HCT116 (cell line): ENCODE data around the gene TANC1. TPM values are rescaled to one million over a fixed set of nuclear protein-coding genes. Genes with fewer than 3 reads are reported as not detected.

ENCODE experiments used
- ATAC-seq: fragments of 200-7000 bp; cut with Tn5 transposase; 2 replicates; pipeline ENCODE4 v1.9.1; 2020; ENCODE audit warnings: mild to moderate bottlenecking, moderate library complexity
- BruUV-seq: library from RNA; stranded (reverse); fragments of 400-500 nt; replicated peaks from 2 replicates; lab custom pipeline; 2021; lab: Mats Ljungman, UMichigan
- CTCF ChIA-PET: fragments of 300-600 bp; sonication (Branson Sonifier 250); formaldehyde crosslinking; loops from one replicate; lab custom pipeline; 2021; ENCODE audit warnings: antibody characterized with exemption; lab: Charles Lee
- POLR2A ChIA-PET: fragments of 300-600, 350-600 bp; sonication (Branson Sonifier 250); formaldehyde crosslinking; loops from one replicate; lab custom pipeline; 2021; ENCODE audit warnings: antibody characterized with exemption; lab: Charles Lee
- RAD21 ChIA-PET, 2 experiments: fragments of 300-600 bp; sonication (Branson Sonifier 250); formaldehyde crosslinking; loops; one replicate each; lab custom pipeline; 2023; ENCODE audit warnings: low total read pairs in 2 of 2; ENCODE audit not compliant: uncharacterized antibody in 2 of 2, unreplicated experiment in 2 of 2, low non-redundant PET in 1 of 2; lab: Charles Lee
- DNase-seq: peaks from one replicate; pipeline ENCODE4 v3.0.0-alpha.2; 2010; ENCODE audit warnings: low read depth, low spot score
- H2AFZ ChIP-seq: fragments of 200-600 bp; shearing (Covaris generic), sonication (generic); 2 replicates; pipeline ENCODE4 v1.6.1; 2017; ENCODE audit warnings: low read depth, mixed run types, mixed read lengths, antibody characterized with exemption, low read length; ENCODE audit not compliant: poor library complexity, severe bottlenecking
- H3K27ac ChIP-seq: 2 replicates; pipeline ENCODE4 v1.5.1; 2012; ENCODE audit warnings: low read depth, low read length
- H3K27me3 ChIP-seq: fragments of 200-600 bp; sonication (generic); 2 replicates; pipeline ENCODE4 v1.6.1; 2016; ENCODE audit warnings: mixed run types, low read length, mixed read lengths; ENCODE audit not compliant: insufficient read depth
- H3K36me3 ChIP-seq, 2 experiments: fragments of 200-500 bp in 1 of 2; fragments of 200-600 bp in 1 of 2; sonication (Bioruptor generic) in 1 of 2; sonication (generic) in 1 of 2; 2 replicates each; pipeline versions ENCODE4 v1.5.1 to v1.6.1; 2014 to 2016; ENCODE audit warnings: low read length in 2 of 2, inconsistent platforms in 1 of 2, mixed read lengths in 1 of 2, mixed run types in 1 of 2; ENCODE audit not compliant: insufficient read depth in 2 of 2, control insufficient read depth in 1 of 2
- H3K4me1 ChIP-seq, 2 experiments: fragments of 200-600 bp in 1 of 2; sonication (generic) in 1 of 2; 2 replicates each; pipeline versions ENCODE4 v1.5.1 to v1.6.1; 2012 to 2017; ENCODE audit warnings: low read length in 2 of 2, inconsistent platforms in 1 of 2, mild to moderate bottlenecking in 1 of 2, mixed read lengths in 1 of 2, mixed run types in 1 of 2, moderate library complexity in 1 of 2; ENCODE audit not compliant: insufficient read depth in 2 of 2, control insufficient read depth in 1 of 2
- H3K4me2 ChIP-seq: fragments of 200-600 bp; sonication (generic); 2 replicates; pipeline ENCODE4 v1.6.1; 2017; ENCODE audit warnings: mixed run types, low read length, mixed read lengths
- H3K4me3 ChIP-seq, 2 experiments: fragments of 200-600 bp in 1 of 2; sonication (generic) in 1 of 2; replicated peaks in 1 of 2; 2 replicates each; pipeline ENCODE4 v1.5.1; 2011 to 2016; ENCODE audit warnings: low read length in 2 of 2, control low read depth in 1 of 2, low read depth in 1 of 2, mild to moderate bottlenecking in 1 of 2, mixed read lengths in 1 of 2, mixed run types in 1 of 2
- H3K79me2 ChIP-seq: fragments of 200-600 bp; sonication (generic); 2 replicates; pipeline ENCODE4 v1.6.1; 2017; ENCODE audit warnings: mild to moderate bottlenecking, mixed run types, low read length, moderate library complexity, mixed read lengths; ENCODE audit not compliant: insufficient read depth
- H3K9ac ChIP-seq: fragments of 200-600 bp; sonication (generic); 2 replicates; pipeline ENCODE4 v1.6.1; 2016; ENCODE audit warnings: low read length, mixed read lengths
- H3K9me2 ChIP-seq: fragments of 200-600 bp; sonication (generic), shearing (Covaris generic); 2 replicates; pipeline ENCODE4 v1.6.1; 2017; ENCODE audit warnings: mixed run types, mild to moderate bottlenecking, moderate library complexity; ENCODE audit not compliant: insufficient read depth
- H3K9me3 ChIP-seq, 2 experiments: fragments of 200-500 bp in 1 of 2; fragments of 200-600 bp in 1 of 2; sonication (Bioruptor generic) in 1 of 2; sonication (generic) in 1 of 2; 2 replicates each; pipeline ENCODE4 v1.6.1; 2014 to 2017; ENCODE audit warnings: low read length in 2 of 2, mixed read lengths in 2 of 2, inconsistent platforms in 1 of 2, low read depth in 1 of 2, mild to moderate bottlenecking in 1 of 2, mixed run types in 1 of 2, moderate library complexity in 1 of 2; ENCODE audit not compliant: control insufficient read depth in 1 of 2, insufficient read depth in 1 of 2
- H4K20me1 ChIP-seq: fragments of 200-600 bp; sonication (generic), shearing (Covaris generic); 2 replicates; pipeline ENCODE4 v1.6.1; 2017; ENCODE audit warnings: mixed run types, mild to moderate bottlenecking, moderate library complexity; ENCODE audit not compliant: insufficient read depth
- CBX3 ChIP-seq: IDR thresholded peaks from 2 replicates; pipeline ENCODE4 v1.6.1; 2012; ENCODE audit warnings: low read depth
- CTCF ChIP-seq, 3 experiments: fragments of 200-600 bp in 1 of 3; sonication (generic) in 1 of 3; IDR thresholded peaks in 2 of 3; conservative IDR thresholded peaks in 1 of 3; 2 replicates each; pipeline ENCODE4 v1.5.1; 2012 to 2017; ENCODE audit warnings: low read depth in 2 of 3, low read length in 2 of 3, antibody characterized with exemption in 1 of 3, borderline replicate concordance in 1 of 3, control low read depth in 1 of 3, mild to moderate bottlenecking in 1 of 3, mixed read lengths in 1 of 3, mixed run types in 1 of 3, moderate library complexity in 1 of 3; ENCODE audit not compliant: insufficient read depth in 1 of 3
- EGR1 ChIP-seq: IDR thresholded peaks from 2 replicates; pipeline ENCODE4 v1.6.1; 2012; ENCODE audit warnings: low read depth
- ELF1 ChIP-seq: IDR thresholded peaks from 2 replicates; pipeline ENCODE4 v1.6.1; 2012; ENCODE audit warnings: low read depth, borderline replicate concordance
- EZH2 ChIP-seq: fragments of 200-600 bp; sonication (generic); IDR thresholded peaks from 2 replicates; pipeline ENCODE4 v1.6.1; 2017; ENCODE audit warnings: antibody characterized with exemption, mixed run types
- EZH2phosphoT487 ChIP-seq: fragments of 200-600 bp; IDR thresholded peaks from 2 replicates; pipeline ENCODE4 v1.6.1; 2018; ENCODE audit warnings: antibody characterized with exemption, borderline replicate concordance
- MAX ChIP-seq: IDR thresholded peaks from 2 replicates; pipeline ENCODE4 v1.6.1; 2012
- POLR2A ChIP-seq: IDR thresholded peaks from 2 replicates; pipeline ENCODE4 v1.7.0; 2011; ENCODE audit warnings: borderline replicate concordance; ENCODE audit not compliant: insufficient read depth, insufficient read length; ENCODE audit errors: extremely low read depth
- TCF7L2 ChIP-seq: IDR thresholded peaks from 2 replicates; pipeline ENCODE4 v1.7.0; 2011; ENCODE audit warnings: borderline replicate concordance, inconsistent platforms; ENCODE audit not compliant: insufficient read depth, insufficient read length; ENCODE audit errors: extremely low read depth
- YY1 ChIP-seq: IDR thresholded peaks from 2 replicates; pipeline ENCODE4 v1.6.1; 2011; ENCODE audit warnings: low read length, low read depth, moderate library complexity, mild to moderate bottlenecking; ENCODE audit not compliant: insufficient replicate concordance; ENCODE audit errors: extremely low read depth
- ZFX ChIP-seq: fragments of 450-650 bp; IDR thresholded peaks from 2 replicates; pipeline ENCODE4 v1.6.1; 2017
- ZNF274 ChIP-seq: fragments of 200-500 bp; sonication (Bioruptor generic); IDR thresholded peaks from 2 replicates; pipeline ENCODE4 v1.6.1; 2014; ENCODE audit warnings: mild to moderate bottlenecking, low read depth, low read length, inconsistent platforms
- intact Hi-C: fragments of 100-400 bp; cut with micrococcal nuclease; formaldehyde crosslinking; loops from 2 replicates; pipeline ENCODE4 v1.10.0; 2022
- total RNA-seq: library from RNA; stranded (reverse); gene quantifications from one replicate; pipeline ENCODE4 v1.2.1, GENCODE V29; 2021; ENCODE audit not compliant: unreplicated experiment
- TF ChIP-seq, protein P1 (sequence below): IDR thresholded peaks from 2 replicates; pipeline ENCODE4 v1.6.1; 2012; ENCODE audit warnings: low read depth
- TF ChIP-seq, protein P2 (sequence below): IDR thresholded peaks from 2 replicates; pipeline ENCODE4 v1.6.1; 2012

Gene TANC1
- total RNA-seq, 1 experiment from 2014 or later = 15.1 TPM

DNA sequence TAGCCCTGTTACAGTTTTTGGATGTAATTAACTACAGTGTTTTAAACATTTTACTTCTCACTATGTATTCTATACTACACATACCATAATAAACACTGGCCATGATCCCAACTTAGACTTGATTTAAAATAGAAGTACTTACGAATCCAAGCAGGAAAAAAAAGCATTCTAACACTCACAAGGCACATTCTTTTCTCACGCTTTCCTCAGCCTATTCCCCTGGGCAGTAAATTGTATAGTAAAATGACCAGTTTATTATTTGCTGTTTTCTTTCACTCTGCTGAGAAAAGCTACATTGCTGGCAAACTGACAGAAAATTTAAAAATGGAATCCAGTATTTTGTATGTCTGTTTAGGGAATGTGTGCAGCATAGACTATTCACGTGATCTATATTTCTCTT lies 2.8 kb upstream of the TANC1 start:
- H3K9ac ChIP-seq = no peak overlapping the region
- H4K20me1 ChIP-seq = no peaks in the 10 kb centered on the region
- peaks cover 16% of the 10 kb centered on the region for H3K79me2 ChIP-seq
- H3K4me3 ChIP-seq = no peak overlapping the region
- peaks cover 4 to 23% of the 10 kb centered on the region in 2 experiments; a peak in 3 of 4 replicates for H3K4me1 ChIP-seq
- no peaks in the 10 kb centered on the region for H3K27me3 ChIP-seq
- POLR2A ChIA-PET = no interaction called here
- H3K4me2 ChIP-seq = no peak overlapping the region
- RAD21 ChIA-PET = no interaction called here
- H3K36me3 ChIP-seq = no peaks in the 10 kb centered on the region
- CTCF ChIA-PET = no interaction called here
- no peak overlapping the region for H3K27ac ChIP-seq
- ATAC-seq (no peak), DNase-seq (no peak)
- BruUV-seq = no TSS peak
- no peaks in the 10 kb centered on the region for H3K9me3 ChIP-seq
- H3K9me2 ChIP-seq = no peaks in the 10 kb centered on the region
- intact Hi-C loops = no loop called here
- peak overlapping the region; percentile 36 for H2AFZ ChIP-seq
- TF ChIP-seq POLR2A = no peak
- TF ChIP-seq ELF1 = no peak
- no peak for TF ChIP-seq EZH2phosphoT487
- TF ChIP-seq EZH2 = no peak
- TF ChIP-seq CTCF (IDR thresholded peaks at IDR 0.05 in 2 of 3, conservative IDR thresholded peaks at IDR 0.05 in 1 of 3; ENCODE audit: borderline replicate concordance in 1 of 3, insufficient read depth in 1 of 3, low read depth in 2 of 3, low read length in 2 of 3) = no peak
- TF ChIP-seq TCF7L2 = no peak
- TF ChIP-seq, all 23 proteins: peak for 0

DNA sequence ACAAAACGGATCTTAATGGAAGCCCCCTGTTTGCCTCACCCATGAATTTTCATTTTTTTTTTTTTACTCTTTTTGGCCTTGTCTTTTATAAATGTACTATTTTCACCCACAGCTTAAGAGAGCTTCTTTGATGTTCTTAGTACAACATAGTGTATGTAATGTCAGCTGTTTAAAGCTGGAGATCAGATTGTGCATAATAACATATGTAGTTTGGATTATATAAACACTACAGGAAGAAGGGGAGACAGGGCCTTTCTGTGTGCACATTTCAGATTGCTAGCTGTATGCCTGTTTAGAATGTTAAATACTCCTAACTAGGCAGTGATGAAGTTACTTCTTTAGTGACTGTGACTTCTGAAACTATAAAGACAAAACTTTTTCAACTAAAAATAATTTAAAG lies 2.1 kb upstream of the TANC1 start:
- ChIA-PET POLR2A (no interaction called here), CTCF (no interaction called here), RAD21 (no interaction called here)
- Histone ChIP-seq H3K9ac (no peak overlapping the region), H3K4me3 (no peak overlapping the region), H3K36me3 (no peaks in the 10 kb centered on the region), H4K20me1 (no peaks in the 10 kb centered on the region), H3K4me2 (no peak overlapping the region), H3K9me2 (no peaks in the 10 kb centered on the region), H3K27me3 (no peaks in the 10 kb centered on the region), H3K27ac (no peak overlapping the region), H3K79me2 (peaks cover 23% of the 10 kb centered on the region), H2AFZ (peak overlapping the region; percentile 72), H3K9me3 (no peaks in the 10 kb centered on the region), H3K4me1 (peaks cover 6 to 26% of the 10 kb centered on the region in 2 experiments; a peak in 3 of 4 replicates)
- DNase-seq = no peak
- no TSS peak for BruUV-seq
- no peak for TF ChIP-seq EGR1
- no peak for TF ChIP-seq POLR2A
- TF ChIP-seq ZFX = no peak
- no peak for TF ChIP-seq EZH2phosphoT487
- TF ChIP-seq CBX3 = no peak
- TF ChIP-seq YY1 = no peak
- TF ChIP-seq, protein P1, sequence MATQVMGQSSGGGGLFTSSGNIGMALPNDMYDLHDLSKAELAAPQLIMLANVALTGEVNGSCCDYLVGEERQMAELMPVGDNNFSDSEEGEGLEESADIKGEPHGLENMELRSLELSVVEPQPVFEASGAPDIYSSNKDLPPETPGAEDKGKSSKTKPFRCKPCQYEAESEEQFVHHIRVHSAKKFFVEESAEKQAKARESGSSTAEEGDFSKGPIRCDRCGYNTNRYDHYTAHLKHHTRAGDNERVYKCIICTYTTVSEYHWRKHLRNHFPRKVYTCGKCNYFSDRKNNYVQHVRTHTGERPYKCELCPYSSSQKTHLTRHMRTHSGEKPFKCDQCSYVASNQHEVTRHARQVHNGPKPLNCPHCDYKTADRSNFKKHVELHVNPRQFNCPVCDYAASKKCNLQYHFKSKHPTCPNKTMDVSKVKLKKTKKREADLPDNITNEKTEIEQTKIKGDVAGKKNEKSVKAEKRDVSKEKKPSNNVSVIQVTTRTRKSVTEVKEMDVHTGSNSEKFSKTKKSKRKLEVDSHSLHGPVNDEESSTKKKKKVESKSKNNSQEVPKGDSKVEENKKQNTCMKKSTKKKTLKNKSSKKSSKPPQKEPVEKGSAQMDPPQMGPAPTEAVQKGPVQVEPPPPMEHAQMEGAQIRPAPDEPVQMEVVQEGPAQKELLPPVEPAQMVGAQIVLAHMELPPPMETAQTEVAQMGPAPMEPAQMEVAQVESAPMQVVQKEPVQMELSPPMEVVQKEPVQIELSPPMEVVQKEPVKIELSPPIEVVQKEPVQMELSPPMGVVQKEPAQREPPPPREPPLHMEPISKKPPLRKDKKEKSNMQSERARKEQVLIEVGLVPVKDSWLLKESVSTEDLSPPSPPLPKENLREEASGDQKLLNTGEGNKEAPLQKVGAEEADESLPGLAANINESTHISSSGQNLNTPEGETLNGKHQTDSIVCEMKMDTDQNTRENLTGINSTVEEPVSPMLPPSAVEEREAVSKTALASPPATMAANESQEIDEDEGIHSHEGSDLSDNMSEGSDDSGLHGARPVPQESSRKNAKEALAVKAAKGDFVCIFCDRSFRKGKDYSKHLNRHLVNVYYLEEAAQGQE = no peak
- no peak for TF ChIP-seq EZH2
- TF ChIP-seq, protein P2, sequence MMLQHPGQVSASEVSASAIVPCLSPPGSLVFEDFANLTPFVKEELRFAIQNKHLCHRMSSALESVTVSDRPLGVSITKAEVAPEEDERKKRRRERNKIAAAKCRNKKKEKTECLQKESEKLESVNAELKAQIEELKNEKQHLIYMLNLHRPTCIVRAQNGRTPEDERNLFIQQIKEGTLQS = no peak
- TF ChIP-seq MAX = no peak
- TF ChIP-seq ZNF274 = no peak
- ATAC-seq = no peak
- intact Hi-C loops = no loop called here
